Measurements from ENCODE around the gene NCEH1.

DNA sequence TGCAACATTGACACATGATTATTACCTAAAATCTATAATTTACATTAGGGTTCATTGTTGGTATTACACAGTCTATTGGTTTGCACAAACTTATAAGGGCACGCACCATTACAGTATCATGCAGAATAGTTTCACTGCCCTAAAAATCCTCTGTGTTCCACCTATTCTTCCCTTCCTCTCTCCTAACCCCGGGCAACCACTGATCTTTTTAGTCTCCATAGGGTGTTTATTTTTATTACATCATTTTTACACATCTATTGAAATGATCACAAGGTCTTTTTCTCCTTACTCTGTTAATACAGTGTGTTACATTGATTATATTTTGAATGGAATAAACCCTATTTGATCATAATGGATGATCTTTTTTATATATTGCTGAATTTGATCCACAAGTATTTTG is 24.1 kb upstream of the NCEH1 start:
- TF ChIP-seq, protein P1, sequence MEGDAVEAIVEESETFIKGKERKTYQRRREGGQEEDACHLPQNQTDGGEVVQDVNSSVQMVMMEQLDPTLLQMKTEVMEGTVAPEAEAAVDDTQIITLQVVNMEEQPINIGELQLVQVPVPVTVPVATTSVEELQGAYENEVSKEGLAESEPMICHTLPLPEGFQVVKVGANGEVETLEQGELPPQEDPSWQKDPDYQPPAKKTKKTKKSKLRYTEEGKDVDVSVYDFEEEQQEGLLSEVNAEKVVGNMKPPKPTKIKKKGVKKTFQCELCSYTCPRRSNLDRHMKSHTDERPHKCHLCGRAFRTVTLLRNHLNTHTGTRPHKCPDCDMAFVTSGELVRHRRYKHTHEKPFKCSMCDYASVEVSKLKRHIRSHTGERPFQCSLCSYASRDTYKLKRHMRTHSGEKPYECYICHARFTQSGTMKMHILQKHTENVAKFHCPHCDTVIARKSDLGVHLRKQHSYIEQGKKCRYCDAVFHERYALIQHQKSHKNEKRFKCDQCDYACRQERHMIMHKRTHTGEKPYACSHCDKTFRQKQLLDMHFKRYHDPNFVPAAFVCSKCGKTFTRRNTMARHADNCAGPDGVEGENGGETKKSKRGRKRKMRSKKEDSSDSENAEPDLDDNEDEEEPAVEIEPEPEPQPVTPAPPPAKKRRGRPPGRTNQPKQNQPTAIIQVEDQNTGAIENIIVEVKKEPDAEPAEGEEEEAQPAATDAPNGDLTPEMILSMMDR (conservative IDR thresholded peaks at IDR 0.05; ENCODE audit: low read depth, low read length), result no peak
- TF ChIP-seq POLR2A (IDR thresholded peaks at IDR 0.05; ENCODE audit: low read depth, low read length) (no peak), CEBPB (IDR thresholded peaks at IDR 0.05; ENCODE audit: low read depth, low read length) (no peak), CHD1 (IDR thresholded peaks at IDR 0.05; ENCODE audit: low read depth, low read length) (no peak), FOS (IDR thresholded peaks at IDR 0.05; ENCODE audit: low read depth, low read length) (no peak), MXI1 (IDR thresholded peaks at IDR 0.05; ENCODE audit: borderline replicate concordance, low read depth, low read length) (no peak), RFX5 (IDR thresholded peaks at IDR 0.05; ENCODE audit: low read depth, low read length) (no peak), RAD21 (IDR thresholded peaks at IDR 0.05; ENCODE audit: low read length) (no peak)

All from IMR-90 (cell line).